Tibial artery (tissue), 4 donors: ENCODE measurements around the gene UGT1A6.

Experiments
- DNase-seq, 2 donors: peaks; one replicate each; pipeline ENCODE4 v3.0.0-alpha.2; 2019
- H3K27ac ChIP-seq, 2 donors: fragments of 200-600 bp; sonication (generic) in 1 of 2; 1 replicate in 1 of 2; 2 replicates in 1 of 2; pipeline ENCODE4 v1.5.1; 2018 to 2019; ENCODE audit warnings: mild to moderate bottlenecking in 1 of 2
- H3K27me3 ChIP-seq, 2 donors: fragments of 200-600 bp; sonication (generic) in 1 of 2; one replicate each; pipeline versions ENCODE4 v1.5.1 to v1.6.0; 2016 to 2019
- H3K36me3 ChIP-seq, 3 donors: fragments of 200-600 bp; sonication (generic) in 2 of 3; one replicate each; pipeline ENCODE4 v1.5.1; 2016 to 2019; ENCODE audit warnings: mild to moderate bottlenecking in 2 of 3
- H3K4me1 ChIP-seq, 4 donors: fragments of 200-600 bp; sonication (generic) in 2 of 4; 1 replicate in 3 of 4; 2 replicates in 1 of 4; pipeline ENCODE4 v1.5.1; 2016 to 2019
- H3K4me3 ChIP-seq, 2 donors: fragments of 200-600 bp; sonication (generic) in 1 of 2; 1 replicate in 1 of 2; 2 replicates in 1 of 2; pipeline ENCODE4 v1.5.1; 2018 to 2019; ENCODE audit warnings: mild to moderate bottlenecking in 2 of 2
- H3K9me3 ChIP-seq, 3 donors: fragments of 200-600 bp; sonication (generic) in 1 of 3; one replicate each; pipeline ENCODE4 v1.5.1; 2016 to 2019
- intact Hi-C: fragments of 100-400 bp; cut with DNase I; formaldehyde crosslinking; loops from one replicate; pipeline ENCODE4 v1.15.0; 2023; ENCODE audit warnings: low total_unique reads
- TF ChIP-seq, protein P1 (sequence below), 2 experiments: fragments of 200-600 bp in 1 of 2; fragments of 450-650 bp in 1 of 2; IDR thresholded peaks; one replicate each; pipeline ENCODE4 v1.5.1; 2017 to 2019; ENCODE audit warnings: antibody characterized with exemption in 2 of 2, mild to moderate bottlenecking in 1 of 2, moderate library complexity in 1 of 2

The UGT1A6 gene

DNA sequence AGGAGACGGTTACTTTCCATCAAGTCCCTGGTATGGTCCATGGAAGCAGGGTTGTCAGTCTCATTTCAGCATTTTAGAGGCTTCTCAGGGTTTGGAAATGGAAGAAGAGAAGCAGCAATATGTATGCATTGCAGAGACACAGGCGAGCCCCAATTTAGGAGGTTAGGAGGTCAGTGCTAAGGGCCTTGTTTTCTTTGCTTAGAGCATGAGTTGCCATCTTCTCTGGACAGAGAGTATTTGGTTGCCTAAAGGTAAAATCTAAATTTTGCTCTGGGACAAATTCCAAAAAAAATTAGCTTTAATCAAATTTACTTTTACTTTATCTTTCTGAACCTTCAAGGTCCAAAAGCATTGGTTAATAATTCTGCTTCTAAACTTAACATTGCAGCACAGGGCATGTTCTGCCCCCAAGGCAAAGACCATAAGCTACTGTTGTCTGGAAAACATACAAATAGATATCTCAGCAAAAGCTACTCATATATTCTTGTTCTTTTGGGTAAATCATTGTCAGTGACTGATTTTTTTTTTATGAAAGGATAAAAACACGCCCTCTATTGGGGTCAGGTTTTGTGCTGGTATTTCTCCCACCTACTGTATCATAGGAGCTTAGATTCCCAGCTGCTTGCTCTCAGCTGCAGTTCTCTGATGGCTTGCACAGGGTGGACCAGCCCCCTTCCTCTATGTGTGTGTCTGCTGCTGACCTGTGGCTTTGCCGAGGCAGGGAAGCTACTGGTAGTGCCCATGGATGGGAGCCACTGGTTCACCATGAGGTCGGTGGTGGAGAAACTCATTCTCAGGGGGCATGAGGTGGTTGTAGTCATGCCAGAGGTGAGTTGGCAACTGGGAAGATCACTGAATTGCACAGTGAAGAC is 21.2 kb upstream of the UGT1A6 start, which contains the start of gene UGT1A9:
Gene UGT1A9, plus strand, starts transcription at position 609 of the 872 bp plus-strand sequence. Its CDS starts 37 bp downstream, at position 646.
- DNase-seq: no peak

DNA sequence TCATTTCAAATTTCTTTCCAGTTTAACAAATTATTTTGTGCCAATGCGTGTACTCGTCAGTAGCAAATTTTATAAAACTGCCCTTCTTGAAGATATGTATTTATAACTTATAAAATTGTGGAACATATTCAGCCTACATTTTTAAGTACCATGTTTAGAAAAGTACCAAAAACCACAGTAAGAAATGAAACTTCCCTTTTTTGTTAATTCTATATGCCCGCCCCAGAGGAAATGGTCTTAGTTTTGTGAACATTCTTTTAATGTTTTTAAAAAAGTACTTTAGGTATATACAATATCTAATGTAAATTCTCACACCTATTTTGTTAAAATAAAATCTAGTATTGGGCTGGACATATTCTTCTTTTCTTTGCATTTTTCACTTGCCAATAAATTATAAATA is 19.8 kb upstream of the UGT1A6 start:
- Histone ChIP-seq H3K27me3 (no peaks in the 10 kb centered on the region), H3K4me1 (no peaks in the 10 kb centered on the region), H3K9me3 (no peaks in the 10 kb centered on the region), H3K36me3 (no peaks in the 10 kb centered on the region), H3K27ac (no peak overlapping the region), H3K4me3 (no peak overlapping the region)
- TF ChIP-seq, protein P1, sequence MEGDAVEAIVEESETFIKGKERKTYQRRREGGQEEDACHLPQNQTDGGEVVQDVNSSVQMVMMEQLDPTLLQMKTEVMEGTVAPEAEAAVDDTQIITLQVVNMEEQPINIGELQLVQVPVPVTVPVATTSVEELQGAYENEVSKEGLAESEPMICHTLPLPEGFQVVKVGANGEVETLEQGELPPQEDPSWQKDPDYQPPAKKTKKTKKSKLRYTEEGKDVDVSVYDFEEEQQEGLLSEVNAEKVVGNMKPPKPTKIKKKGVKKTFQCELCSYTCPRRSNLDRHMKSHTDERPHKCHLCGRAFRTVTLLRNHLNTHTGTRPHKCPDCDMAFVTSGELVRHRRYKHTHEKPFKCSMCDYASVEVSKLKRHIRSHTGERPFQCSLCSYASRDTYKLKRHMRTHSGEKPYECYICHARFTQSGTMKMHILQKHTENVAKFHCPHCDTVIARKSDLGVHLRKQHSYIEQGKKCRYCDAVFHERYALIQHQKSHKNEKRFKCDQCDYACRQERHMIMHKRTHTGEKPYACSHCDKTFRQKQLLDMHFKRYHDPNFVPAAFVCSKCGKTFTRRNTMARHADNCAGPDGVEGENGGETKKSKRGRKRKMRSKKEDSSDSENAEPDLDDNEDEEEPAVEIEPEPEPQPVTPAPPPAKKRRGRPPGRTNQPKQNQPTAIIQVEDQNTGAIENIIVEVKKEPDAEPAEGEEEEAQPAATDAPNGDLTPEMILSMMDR (IDR thresholded peaks at IDR 0.05): no peak
- DNase-seq: no peak
- intact Hi-C loops: no loop called here

More for the DNA sequence above, 21.2 kb upstream of the UGT1A6 start, which contains the start of gene UGT1A9:
- Histone ChIP-seq H3K9me3 (no peaks in the 10 kb centered on the region), H3K4me1 (no peaks in the 10 kb centered on the region), H3K4me3 (no peak within 1 kb of the TSS), H3K27me3 (no peaks in the 10 kb centered on the region), H3K27ac (no peak within 1 kb of the TSS), H3K36me3 (no peaks in the 10 kb centered on the region)
- TF ChIP-seq, protein P1 (IDR thresholded peaks at IDR 0.05): no peak
- intact Hi-C loops: no loop called here

DNA sequence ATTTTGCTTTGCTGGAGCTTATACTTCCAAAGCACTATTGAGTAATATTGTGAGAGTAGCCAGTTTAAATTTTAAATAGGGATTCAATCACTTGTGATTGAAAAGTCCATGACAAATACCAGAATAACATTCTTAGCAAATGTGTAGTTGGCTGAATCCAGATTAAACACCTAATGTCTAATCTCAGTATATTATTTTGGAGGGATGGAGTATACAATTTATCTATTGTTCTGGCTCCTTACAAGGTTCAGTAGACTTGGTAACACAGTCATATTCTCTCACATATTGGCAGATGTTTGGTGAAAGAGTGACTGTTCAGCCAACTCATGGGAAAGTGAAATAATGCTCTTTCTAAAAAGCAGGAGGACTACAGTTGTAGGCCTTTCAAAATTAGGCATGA is 18.8 kb upstream of the UGT1A6 start:
- Histone ChIP-seq H3K4me3 (no peak overlapping the region), H3K36me3 (no peaks in the 10 kb centered on the region), H3K27ac (no peak overlapping the region), H3K27me3 (no peaks in the 10 kb centered on the region), H3K9me3 (no peaks in the 10 kb centered on the region), H3K4me1 (no peaks in the 10 kb centered on the region)
- DNase-seq: no peak
- TF ChIP-seq, protein P1 (IDR thresholded peaks at IDR 0.05): no peak
- intact Hi-C loops: no loop called here

DNA sequence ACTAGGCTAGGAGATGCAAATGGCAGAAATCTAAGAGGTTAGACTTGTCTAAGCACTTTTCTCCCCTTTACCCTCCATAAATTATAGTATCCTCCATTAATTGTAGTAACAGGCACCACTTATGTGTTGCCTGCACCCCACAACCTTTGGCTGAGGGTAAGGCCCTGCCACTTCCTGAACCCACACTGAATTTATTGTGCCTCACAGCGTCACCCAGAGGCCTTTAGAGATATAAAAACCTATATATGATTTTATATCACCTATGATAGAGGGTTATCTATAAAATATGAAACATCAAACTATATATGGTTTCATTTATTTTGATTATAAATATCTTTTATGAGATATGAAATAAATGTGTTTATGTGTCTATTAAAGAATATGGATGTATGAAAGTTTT is 18.4 kb upstream of the UGT1A6 start:
- TF ChIP-seq, protein P1 (IDR thresholded peaks at IDR 0.05): no peak
- no peak for DNase-seq
- no peaks in the 10 kb centered on the region for H3K4me1 ChIP-seq
- H3K9me3 ChIP-seq: no peaks in the 10 kb centered on the region
- intact Hi-C loops: no loop called here
- no peak overlapping the region for H3K27ac ChIP-seq
- no peaks in the 10 kb centered on the region for H3K27me3 ChIP-seq
- H3K36me3 ChIP-seq: no peaks in the 10 kb centered on the region
- no peak overlapping the region for H3K4me3 ChIP-seq

DNA sequence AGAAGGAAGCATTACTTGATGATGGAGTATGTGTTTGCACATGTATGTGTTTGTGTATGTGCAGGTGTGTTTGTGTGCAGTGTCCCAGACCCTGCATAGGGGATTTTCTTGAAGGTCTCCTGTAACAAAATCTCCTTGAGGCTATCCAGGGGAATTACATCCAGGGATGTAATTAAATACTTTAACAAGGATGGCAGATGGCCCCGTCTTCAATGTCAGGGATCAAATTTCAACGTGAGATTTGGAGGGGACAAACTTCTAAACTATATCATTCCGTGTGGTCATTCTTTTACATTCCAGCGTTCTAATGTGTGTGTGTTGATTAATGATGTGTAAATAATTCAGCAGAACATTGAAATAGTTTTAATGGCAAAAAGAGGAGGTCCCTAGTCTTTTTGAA is 17.7 kb upstream of the UGT1A6 start:
- Histone ChIP-seq H3K4me3 (no peak overlapping the region), H3K27me3 (no peaks in the 10 kb centered on the region), H3K36me3 (no peaks in the 10 kb centered on the region), H3K4me1 (no peaks in the 10 kb centered on the region), H3K27ac (no peak overlapping the region), H3K9me3 (no peaks in the 10 kb centered on the region)
- intact Hi-C loops: no loop called here
- no peak for DNase-seq
- TF ChIP-seq, protein P1 (IDR thresholded peaks at IDR 0.05): no peak
